GM12801 (cell line): Measurements from ENCODE around the gene TLK1.

ENCODE experiments used
- TF ChIP-seq, protein P1 (sequence below): IDR thresholded peaks from one replicate; pipeline ENCODE4 v1.5.1; 2011; ENCODE audit warnings: control low read depth; ENCODE audit not compliant: insufficient read length; ENCODE audit errors: extremely low read depth

TLK1 gene

GRCh38 chr2:171149171-171149938 is 11.3 kb downstream of the TLK1 start:
- TF ChIP-seq, protein P1, sequence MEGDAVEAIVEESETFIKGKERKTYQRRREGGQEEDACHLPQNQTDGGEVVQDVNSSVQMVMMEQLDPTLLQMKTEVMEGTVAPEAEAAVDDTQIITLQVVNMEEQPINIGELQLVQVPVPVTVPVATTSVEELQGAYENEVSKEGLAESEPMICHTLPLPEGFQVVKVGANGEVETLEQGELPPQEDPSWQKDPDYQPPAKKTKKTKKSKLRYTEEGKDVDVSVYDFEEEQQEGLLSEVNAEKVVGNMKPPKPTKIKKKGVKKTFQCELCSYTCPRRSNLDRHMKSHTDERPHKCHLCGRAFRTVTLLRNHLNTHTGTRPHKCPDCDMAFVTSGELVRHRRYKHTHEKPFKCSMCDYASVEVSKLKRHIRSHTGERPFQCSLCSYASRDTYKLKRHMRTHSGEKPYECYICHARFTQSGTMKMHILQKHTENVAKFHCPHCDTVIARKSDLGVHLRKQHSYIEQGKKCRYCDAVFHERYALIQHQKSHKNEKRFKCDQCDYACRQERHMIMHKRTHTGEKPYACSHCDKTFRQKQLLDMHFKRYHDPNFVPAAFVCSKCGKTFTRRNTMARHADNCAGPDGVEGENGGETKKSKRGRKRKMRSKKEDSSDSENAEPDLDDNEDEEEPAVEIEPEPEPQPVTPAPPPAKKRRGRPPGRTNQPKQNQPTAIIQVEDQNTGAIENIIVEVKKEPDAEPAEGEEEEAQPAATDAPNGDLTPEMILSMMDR: no peak

- TF ChIP-seq, protein P1: no peak
Observed at GRCh38 chr2:171147081-171147480, 13.6 kb downstream of the TLK1 start.

DNA sequence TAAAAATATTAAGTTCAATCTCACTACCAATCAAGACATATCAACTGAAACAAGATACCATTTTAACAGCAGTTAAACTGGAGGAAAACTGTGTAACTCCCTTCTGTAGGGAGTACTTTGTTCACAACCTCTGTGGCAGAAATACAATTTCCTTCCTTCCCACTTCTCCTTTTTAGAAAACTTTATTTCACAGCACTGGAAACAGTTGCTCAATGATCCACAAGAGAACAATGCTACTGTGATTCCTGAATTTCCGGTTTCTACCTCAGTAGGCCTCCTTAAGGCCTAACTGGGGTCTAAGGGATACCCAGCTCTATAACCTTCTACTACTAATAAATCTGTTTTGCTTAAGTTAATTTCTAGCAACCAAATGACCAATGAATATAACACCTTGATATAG is 14.1 kb downstream of the TLK1 start:
- TF ChIP-seq, protein P1: no peak

GRCh38 chr2:171146071-171146470 is 14.6 kb downstream of the TLK1 start:
- TF ChIP-seq, protein P1: no peak

DNA sequence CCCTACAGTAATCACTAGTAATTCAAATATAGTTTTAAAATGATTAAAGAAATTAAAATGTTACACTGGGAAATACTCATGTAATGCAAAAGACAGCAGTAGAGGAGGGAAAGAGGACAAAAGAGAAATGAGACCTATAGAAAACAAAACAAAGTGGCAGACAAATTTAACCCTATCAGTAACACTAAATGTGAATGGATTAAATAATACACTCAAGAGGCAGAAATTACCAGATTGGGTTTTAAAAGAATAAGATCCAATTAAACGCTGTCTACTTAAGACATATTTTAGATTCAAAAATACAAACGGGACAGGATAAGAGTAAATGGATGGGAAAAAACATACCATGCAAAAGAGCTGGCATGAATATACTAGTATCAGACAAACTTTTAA is 17.0 kb downstream of the TLK1 start:
- TF ChIP-seq, protein P1: no peak

DNA sequence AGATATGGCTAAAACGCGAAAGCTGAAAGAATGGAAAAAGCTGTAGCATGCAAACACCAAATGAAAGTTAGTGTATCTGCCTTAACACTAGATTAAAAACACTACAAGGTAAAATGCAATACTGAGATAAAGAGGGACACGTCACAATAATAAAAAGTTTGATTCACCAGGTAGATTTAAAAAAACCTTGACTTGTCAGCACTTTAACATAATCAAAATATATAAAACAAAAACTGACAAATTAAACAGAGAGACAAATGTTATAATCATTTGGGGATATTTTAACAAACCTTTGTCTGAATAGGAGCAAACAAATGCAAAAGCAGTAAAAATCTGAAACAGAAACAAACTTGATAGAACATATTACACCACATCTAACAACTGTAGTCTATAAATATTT is 18.3 kb downstream of the TLK1 start:
- TF ChIP-seq, protein P1: no peak

DNA sequence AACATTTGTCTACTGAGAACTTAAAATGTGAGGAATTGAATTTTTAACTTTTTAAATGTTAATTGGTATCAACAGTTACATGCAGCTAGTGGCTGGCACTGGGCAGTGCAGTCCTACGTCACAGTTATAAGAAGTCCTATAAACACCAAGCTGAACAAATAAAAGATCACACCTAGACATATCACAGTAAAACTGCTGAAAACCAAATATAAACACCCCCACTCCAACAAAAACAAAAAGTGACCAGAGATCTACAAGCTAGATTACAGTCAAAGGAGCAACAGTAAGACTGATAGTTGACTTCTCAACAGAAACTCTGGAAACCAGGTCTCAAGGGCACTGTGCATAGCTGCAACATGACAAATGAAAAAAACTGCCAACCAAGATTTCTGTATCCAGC is 19.4 kb downstream of the TLK1 start:
- TF ChIP-seq, protein P1: no peak

DNA sequence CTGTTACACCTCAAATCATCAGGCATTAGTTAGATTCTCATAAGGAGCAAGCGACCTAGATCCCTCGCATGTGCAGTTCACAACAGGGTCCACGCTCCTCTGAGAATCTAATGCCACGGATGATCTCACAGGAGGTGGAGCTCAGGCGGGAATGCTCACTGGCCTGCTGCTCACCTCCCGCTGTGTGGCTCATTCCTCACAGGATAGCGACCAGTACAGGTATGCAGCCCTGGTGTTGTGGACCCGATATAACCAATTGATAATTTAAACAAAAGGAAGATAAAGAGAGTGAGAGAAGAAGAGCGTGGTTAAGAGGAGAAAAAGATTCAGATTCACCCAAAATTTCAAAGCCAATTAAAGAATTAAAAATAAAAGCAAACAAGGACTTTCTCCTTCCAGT is 20.8 kb downstream of the TLK1 start:
- TF ChIP-seq, protein P1: no peak
